ENCODE data around the gene WDR88.
"Not testable (repeated sequence)": the region's sequence is repeated elsewhere in the genome, so short reads cannot be mapped to it uniquely, and the experiment has no call there.

The WDR88 gene

GRCh38 chr19:33132021-33132420, at the start of gene WDR88:
Gene WDR88, plus strand, starts transcription at chr19:33132114. Its CDS starts 56 bp downstream, at chr19:33132170.
- no peak for FAIRE-seq

DNA sequence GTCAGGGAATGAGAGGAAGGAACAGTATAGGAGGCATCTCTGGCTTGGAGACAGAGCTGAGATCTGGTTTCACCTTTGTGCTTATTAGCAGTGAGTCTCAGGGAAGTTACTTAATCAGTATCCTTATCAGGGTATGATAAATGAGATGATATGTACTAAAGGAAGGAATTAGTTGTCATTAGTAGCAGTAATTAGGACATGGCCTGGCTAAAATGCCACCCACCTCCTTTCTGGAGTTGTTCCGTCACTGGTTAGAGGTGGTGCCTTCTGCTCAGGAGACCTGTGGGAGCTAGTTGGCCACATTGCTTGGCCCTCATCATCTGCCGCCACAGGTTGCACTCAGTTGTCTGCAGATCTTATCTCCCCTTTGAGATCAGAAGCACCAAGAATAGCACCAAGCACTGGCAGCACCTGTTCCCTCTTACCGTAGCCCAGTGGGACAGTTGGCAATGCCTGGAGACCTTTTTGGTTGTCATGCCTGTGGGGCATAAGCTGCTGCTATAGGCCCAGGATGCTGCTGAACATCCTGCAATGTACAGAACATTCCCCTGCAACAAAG, 46.3 kb upstream of the WDR88 start:
- no peak for FAIRE-seq

- no peak for FAIRE-seq
Observed at GRCh38 chr19:33086955-33087354, 45.0 kb upstream of the WDR88 start.

DNA sequence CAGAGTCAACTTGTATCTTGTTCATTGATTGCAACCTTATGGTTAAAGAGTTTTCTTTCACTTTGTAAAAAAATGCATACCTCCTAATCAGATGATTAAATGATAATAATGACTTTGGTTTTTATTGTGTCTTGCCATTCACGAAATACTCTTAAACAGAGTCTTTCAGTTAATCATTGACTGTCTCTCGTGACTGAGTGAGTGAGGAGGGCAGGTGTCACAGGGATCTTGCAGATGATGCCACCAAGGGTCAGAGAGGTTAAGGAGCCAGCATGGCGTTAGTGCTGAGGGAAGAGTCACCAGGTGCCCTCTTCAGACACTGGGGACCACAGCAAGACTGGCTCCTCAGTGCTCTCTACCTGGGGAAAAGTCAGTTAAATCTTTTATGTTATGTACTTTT, 42.9 kb upstream of the WDR88 start:
- FAIRE-seq, result no peak

- FAIRE-seq, result no peak
Observed at GRCh38 chr19:33090179-33090578, 41.7 kb upstream of the WDR88 start.

DNA sequence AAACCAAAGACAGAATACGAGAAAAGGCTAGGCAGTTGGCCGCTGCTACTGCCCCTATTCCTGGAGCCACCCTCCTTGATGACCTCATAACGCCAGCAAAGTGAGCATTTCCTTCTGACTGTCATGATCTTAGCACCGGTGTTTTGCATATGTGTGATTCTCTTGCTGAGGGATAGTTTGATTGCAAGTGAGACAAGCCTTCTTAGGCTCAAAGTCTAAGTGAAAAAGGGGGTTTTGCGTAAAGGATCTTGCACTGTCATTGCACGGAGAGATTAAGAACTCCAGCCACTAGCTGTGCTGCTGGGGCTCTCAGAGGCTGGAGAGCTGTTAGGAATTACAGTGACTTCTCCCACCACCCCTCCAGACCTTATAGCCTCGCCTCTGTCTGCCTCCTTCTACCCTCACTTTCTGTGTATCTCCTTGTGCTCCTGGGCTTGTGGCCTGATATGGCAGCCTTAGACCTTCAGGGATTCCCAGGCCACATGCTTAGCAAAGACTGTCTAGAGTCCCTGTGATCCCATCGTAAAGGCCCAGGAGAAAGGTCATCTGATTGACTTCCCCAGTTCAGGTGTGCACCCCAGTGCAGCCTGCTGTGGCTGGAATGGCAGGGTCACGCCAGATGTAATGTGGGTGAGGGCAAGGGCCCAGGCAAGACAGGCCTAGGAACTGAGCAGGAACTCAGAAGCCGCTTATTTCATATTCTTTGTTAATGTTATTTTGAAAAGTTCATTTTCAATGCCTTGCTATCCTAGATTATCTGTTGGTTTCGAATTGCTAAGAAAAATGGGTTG, 38.3 kb upstream of the WDR88 start:
- FAIRE-seq, result no peak

GRCh38 chr19:33094436-33095067, 37.4 kb upstream of the WDR88 start:
- FAIRE-seq, result no peak

- no peak for FAIRE-seq
Observed at GRCh38 chr19:33096005-33096404, 35.9 kb upstream of the WDR88 start.

GRCh38 chr19:33098055-33098534, 33.8 kb upstream of the WDR88 start:
- FAIRE-seq, result no peak

- FAIRE-seq, result no peak
Observed at GRCh38 chr19:33100894-33101644, 30.8 kb upstream of the WDR88 start.

- FAIRE-seq, result no peak
Observed at GRCh38 chr19:33102893-33103292, 29.0 kb upstream of the WDR88 start.

DNA sequence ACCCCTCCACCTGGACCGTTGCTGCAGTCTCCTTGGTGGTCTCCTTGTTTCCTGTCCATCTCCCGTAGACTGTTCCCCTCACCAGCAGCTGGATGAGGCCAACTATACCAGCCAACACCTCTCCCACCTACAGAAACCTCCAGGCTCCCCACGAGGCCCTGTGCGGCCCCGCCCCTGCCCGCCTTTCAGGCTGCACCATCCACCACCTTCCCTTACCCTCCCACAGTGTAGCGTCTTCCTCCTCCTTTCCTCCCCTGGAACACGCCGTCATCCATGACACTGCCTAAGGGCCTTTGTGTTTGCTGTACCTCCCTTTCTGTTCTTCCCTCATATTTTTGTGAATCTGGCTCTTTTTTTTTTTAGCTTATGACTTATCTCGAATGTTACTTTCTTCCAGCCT, 23.8 kb upstream of the WDR88 start:
- no peak for FAIRE-seq

- no peak for FAIRE-seq
Observed at GRCh38 chr19:33110137-33110910, 21.6 kb upstream of the WDR88 start.

DNA sequence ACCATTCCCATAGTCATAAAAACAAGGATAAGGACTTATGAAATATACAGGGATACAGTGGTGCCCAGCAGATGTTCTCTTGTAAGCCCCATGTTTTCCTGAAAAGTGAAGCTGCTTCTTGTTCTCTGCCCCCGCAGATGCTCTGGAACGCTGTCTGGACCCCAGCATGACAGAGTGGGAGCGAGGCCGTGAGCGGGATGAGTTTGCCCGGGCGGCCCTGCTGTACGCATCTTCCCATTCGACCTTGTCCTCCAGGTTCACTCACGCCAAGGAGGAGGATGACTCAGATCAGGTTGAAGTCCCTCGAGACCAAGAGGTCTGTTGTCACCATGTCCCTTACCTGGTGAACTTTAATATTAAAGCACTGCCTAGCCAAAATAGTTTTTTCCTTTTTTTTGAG, 20.3 kb upstream of the WDR88 start:
- no peak for FAIRE-seq

DNA sequence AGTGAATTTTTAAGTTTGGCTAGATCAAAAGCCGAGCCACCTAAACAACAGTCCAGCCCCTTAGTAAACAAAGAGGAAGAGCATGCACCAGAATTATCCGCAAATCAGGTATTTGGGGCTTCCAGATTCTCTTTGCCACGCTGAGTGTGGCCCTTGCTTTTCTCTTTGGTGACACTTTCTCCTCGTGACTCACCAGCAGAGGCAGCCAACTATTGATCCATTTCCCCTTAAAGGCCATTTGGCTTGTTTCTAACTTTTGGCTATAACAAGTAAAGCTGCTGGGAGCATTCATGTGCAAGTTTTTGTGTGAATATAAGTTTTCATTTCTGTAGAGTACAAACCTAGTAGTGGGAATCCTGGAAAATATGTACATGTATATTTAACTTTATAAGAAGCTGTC, 17.6 kb upstream of the WDR88 start:
- no peak for FAIRE-seq

DNA sequence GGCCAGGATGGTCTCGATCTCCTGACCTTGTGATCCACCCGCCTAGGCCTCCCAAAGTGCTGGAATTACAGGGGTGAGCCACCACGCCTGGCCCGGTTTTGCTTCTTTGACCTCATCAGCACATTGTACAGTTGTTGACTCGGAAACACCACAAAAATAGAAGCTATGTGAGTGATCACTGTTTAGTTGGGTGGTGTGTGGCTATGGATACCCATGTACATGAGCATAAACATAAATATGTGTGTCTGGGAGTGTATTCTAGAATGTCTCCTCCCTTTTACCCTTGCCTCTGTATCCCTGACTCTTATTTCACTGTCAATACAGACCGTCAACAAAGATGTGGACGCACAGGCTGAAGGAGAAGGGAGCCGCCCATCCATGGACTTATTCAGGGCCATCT, 14.4 kb upstream of the WDR88 start:
- FAIRE-seq, result no peak

DNA sequence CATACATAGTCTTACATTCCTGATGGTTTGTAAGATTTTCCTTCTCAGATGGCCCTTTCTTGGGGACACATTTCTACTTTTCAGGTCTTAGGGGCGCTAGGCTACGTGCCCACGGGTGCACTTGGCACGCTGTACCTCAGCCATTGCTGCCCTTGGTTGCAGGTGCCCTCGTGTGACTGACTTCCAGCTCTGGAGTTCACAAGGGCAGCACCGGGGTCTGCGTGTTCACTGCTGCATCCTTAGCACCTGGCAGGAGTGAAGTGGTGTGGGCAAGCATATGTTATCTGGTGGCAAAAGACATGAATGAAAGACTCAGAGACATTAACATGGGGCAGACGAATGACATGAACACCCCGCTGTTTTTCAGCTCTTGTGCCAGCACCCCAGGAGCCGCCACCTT, 13.3 kb upstream of the WDR88 start:
- no peak for FAIRE-seq

DNA sequence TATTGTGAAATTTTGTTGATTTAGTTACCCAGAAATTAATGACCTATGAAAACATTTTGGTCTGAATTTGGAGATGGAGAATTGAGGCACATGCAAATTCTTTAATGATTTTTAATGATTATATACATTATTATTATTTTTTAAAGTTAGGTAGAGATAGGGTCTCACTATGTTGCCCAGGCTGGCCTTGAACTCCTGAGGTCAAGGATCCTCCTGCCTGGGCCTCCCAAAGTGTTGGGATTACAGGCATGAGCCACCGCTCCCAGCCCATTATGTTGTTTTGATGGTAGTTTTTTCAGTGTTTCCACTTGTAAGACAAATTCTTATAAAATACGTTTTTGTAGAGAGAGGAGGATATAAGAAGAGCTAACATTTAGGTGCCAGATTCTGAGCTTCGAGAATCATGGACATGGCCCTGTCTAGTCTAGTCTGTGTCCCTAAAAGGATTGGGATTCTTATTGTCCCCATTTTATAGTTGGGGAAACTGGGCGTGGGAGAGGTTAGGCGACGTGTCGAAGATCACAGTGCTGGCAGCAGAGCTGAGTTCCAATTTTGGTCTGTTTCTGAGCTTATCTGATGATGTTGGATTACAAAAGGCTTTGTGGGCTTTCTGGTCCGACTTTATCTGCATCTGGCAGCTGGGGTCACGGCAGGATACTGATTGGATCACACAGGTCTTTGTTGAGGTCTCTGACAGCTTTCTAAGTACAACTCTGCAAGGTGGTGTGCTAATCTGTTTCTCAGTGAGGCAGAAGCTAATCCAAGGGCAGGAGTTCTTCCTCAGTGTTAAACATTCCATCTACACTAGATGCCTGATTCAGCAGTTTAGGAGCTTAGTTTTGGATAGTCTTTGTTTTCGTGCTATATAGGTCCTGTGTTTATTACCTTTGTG, 7.5 kb upstream of the WDR88 start:
- no peak for FAIRE-seq

DNA sequence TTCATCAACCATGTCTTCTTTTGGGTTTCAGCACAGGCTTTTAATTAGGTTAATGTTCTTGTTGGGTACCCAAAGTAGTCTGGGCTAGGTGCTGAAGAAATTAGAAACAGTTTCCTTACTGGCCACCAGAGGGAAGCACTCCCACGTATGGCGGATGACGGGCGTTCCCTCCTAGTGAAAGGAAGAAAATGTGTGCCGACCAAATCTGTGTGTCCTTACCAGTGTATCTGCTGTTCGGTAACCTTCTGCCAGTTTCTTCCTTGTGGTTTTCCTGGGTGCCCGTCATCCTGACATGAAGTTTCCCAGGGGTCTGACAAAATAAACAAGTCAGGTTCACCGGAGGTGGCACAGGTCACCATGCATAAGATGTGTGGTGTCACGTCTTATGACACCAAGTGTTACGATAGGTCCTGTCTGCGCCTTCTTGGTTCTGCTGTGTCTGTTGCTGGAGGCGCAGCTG, 6.0 kb upstream of the WDR88 start:
- peak; percentile 82 for FAIRE-seq

DNA sequence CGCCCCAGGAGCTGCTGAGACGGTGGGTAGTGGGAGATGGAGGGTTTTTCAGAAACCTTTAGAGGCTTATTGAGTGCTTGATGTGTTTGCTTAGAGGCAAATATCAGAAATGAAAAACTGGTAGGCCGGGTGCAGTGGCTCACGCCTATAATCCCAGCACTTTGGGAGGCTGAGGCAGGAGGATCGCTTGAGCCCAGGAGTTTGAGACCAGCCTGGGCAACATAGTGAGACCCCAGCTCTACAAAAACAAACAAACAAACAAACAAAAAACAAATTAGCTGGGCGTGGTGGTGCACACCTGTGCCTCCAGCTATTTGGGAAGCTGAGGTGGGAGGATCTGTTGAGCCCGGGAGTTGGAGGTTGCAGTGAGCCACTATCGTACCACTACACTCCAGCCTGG, 5.2 kb upstream of the WDR88 start:
- FAIRE-seq, result not testable (repeated sequence)

GRCh38 chr19:33129901-33130300, 2.0 kb upstream of the WDR88 start:
- no peak for FAIRE-seq
